Hepatocyte (in vitro differentiated cells): ENCODE data around the gene GALNTL6. TPM values are rescaled to one million over a fixed set of nuclear protein-coding genes. Genes with fewer than 3 reads are reported as not detected.

Source experiments
- DNase-seq: peaks from one replicate; pipeline ENCODE4 v3.0.0-alpha.2; 2016; ENCODE audit warnings: low spot score
- H2AFZ ChIP-seq: fragments of 200-600 bp; sonication (generic); 2 replicates; pipeline ENCODE4 v1.6.0; 2016; ENCODE audit warnings: antibody characterized with exemption, mild to moderate bottlenecking
- H3K27ac ChIP-seq: fragments of 200-600 bp; sonication (generic); 2 replicates; pipeline ENCODE4 v1.5.1; 2016; ENCODE audit warnings: mild to moderate bottlenecking
- H3K27me3 ChIP-seq: fragments of 200-600 bp; sonication (generic); 2 replicates; pipeline ENCODE4 v1.6.1; 2016
- H3K36me3 ChIP-seq: fragments of 200-600 bp; sonication (generic); replicated peaks from 2 replicates; pipeline ENCODE4 v1.5.1; 2016; ENCODE audit warnings: low read depth; ENCODE audit not compliant: insufficient read depth
- H3K4me1 ChIP-seq: fragments of 200-600 bp; sonication (generic); 2 replicates; pipeline ENCODE4 v1.5.1; 2016; ENCODE audit warnings: mild to moderate bottlenecking, moderate library complexity; ENCODE audit not compliant: insufficient read depth
- H3K4me2 ChIP-seq: fragments of 200-600 bp; sonication (generic); 2 replicates; pipeline ENCODE4 v1.6.0; 2016
- H3K4me3 ChIP-seq: fragments of 200-600 bp; sonication (generic); 2 replicates; pipeline ENCODE4 v1.5.1; 2016; ENCODE audit warnings: mild to moderate bottlenecking
- H3K79me2 ChIP-seq: fragments of 200-600 bp; sonication (generic); 2 replicates; pipeline ENCODE4 v1.6.0; 2017; ENCODE audit warnings: mild to moderate bottlenecking
- H3K9me2 ChIP-seq: fragments of 200-600 bp; sonication (generic); replicated peaks from 2 replicates; pipeline ENCODE4 v1.6.0; 2017; ENCODE audit warnings: mild to moderate bottlenecking; ENCODE audit not compliant: insufficient read depth
- H3K9me3 ChIP-seq: fragments of 200-600 bp; sonication (generic); 2 replicates; pipeline ENCODE4 v1.5.1; 2016; ENCODE audit warnings: low read depth, mild to moderate bottlenecking
- H4K20me1 ChIP-seq: fragments of 200-600 bp; sonication (generic); 2 replicates; pipeline ENCODE4 v1.6.0; 2016; ENCODE audit warnings: mild to moderate bottlenecking; ENCODE audit not compliant: insufficient read depth, poor library complexity, severe bottlenecking
- EZH2 ChIP-seq: fragments of 200-600 bp; sonication (generic); IDR thresholded peaks from 2 replicates; pipeline ENCODE4 v1.6.1; 2016; ENCODE audit warnings: antibody characterized with exemption, mild to moderate bottlenecking, borderline replicate concordance
- EZH2phosphoT487 ChIP-seq: fragments of 200-600 bp; sonication (generic); IDR thresholded peaks from one replicate; pipeline ENCODE4 v1.6.1; 2018; ENCODE audit warnings: antibody characterized with exemption, mild to moderate bottlenecking, low read depth, moderate library complexity; ENCODE audit not compliant: unreplicated experiment, severe bottlenecking
- WGBS: methylation state at CpG from one replicate; pipeline ENCODE4 v1.1.6; 2016; ENCODE audit warnings: low lambda C conversion rate; ENCODE audit errors: missing lambda C conversion rate; 5-methylcytosine and 5-hydroxymethylcytosine counted together
- polyA plus RNA-seq: library from polyadenylated mRNA; unstranded; fragments of >200 nt; fragmentation: Nextera tagmentation; extraction: Ambion mirVana; gene quantifications from 2 replicates; pipeline ENCODE4 v1.2.1, GENCODE V29; 2016
- total RNA-seq: library from RNA; depleted of rRNA; stranded (reverse); fragments of >200 nt; gene quantifications from 2 replicates; pipeline ENCODE4 v1.2.3, GENCODE V29; 2014
- TF ChIP-seq, protein P1 (sequence below): fragments of 200-600 bp; sonication (generic); IDR thresholded peaks from 2 replicates; pipeline ENCODE4 v1.5.1; 2016; ENCODE audit warnings: antibody characterized with exemption, mild to moderate bottlenecking; ENCODE audit not compliant: poor library complexity

The GALNTL6 gene
- total and polyA plus RNA-seq, 2 experiments from 2014 or later, result 0.53 to 0.74 TPM

DNA sequence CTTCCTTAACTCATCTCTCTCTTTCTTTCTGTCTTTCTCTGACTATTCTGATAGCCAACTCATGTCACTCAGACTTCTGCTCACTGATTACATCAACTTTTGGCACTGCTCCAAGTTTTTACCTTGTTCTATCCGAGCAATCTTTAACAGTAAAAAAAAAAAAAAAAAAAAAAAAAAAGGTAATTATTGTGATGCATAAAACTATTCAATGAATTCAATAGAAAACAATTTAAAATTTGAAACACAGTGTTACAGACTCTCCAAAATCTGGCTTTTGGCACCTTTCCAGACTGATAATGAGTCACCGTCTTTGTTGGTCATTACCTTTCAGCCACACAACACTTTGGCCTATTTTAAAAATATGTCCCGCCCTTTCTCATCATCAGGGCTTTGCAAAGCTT, 229.5 kb downstream of the GALNTL6 start:
- Histone ChIP-seq H3K36me3 (no peaks in the 10 kb centered on the region), H3K4me2 (no peak overlapping the region), H3K4me3 (no peak overlapping the region), H2AFZ (no peak overlapping the region), H3K79me2 (no peaks in the 10 kb centered on the region), H3K9me3 (no peaks in the 10 kb centered on the region), H3K9me2 (no peaks in the 10 kb centered on the region), H3K4me1 (no peaks in the 10 kb centered on the region), H4K20me1 (no peaks in the 10 kb centered on the region), H3K27me3 (no peaks in the 10 kb centered on the region), H3K27ac (no peak overlapping the region)
- WGBS, result 69% methylated on average over 3 of the region's 3 CpGs
- peak; percentile 51 for DNase-seq
- TF ChIP-seq EZH2 (no peak), EZH2phosphoT487 (no peak)
- TF ChIP-seq, protein P1, sequence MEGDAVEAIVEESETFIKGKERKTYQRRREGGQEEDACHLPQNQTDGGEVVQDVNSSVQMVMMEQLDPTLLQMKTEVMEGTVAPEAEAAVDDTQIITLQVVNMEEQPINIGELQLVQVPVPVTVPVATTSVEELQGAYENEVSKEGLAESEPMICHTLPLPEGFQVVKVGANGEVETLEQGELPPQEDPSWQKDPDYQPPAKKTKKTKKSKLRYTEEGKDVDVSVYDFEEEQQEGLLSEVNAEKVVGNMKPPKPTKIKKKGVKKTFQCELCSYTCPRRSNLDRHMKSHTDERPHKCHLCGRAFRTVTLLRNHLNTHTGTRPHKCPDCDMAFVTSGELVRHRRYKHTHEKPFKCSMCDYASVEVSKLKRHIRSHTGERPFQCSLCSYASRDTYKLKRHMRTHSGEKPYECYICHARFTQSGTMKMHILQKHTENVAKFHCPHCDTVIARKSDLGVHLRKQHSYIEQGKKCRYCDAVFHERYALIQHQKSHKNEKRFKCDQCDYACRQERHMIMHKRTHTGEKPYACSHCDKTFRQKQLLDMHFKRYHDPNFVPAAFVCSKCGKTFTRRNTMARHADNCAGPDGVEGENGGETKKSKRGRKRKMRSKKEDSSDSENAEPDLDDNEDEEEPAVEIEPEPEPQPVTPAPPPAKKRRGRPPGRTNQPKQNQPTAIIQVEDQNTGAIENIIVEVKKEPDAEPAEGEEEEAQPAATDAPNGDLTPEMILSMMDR, result no peak

DNA sequence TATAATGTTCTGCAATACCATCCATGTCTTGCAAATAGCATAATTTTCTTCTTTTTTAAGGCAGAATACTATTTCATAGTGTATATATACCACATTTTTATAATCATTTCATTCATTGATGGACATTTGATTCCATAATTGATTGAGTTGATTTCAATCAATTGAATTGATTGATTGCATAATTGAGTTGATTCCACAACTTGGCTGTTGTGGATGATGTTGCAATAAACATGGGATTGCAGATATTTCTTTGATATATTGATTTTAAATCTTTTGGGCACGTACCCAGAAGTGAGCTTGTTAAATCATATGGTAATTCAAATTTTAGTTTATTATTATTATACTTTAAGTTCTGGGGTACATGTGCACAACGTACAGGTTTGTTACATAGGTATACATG, 232.8 kb downstream of the GALNTL6 start:
- TF ChIP-seq, protein P1, result no peak
- TF ChIP-seq EZH2phosphoT487, result no peak
- TF ChIP-seq EZH2, result no peak
- H3K36me3 ChIP-seq, result no peaks in the 10 kb centered on the region
- 94% methylated on average over 2 of the region's 2 CpGs for WGBS
- no peaks in the 10 kb centered on the region for H4K20me1 ChIP-seq
- DNase-seq, result no peak
- no peak overlapping the region for H2AFZ ChIP-seq
- no peaks in the 10 kb centered on the region for H3K9me2 ChIP-seq
- no peak overlapping the region for H3K27ac ChIP-seq
- H3K4me2 ChIP-seq, result no peak overlapping the region
- no peak overlapping the region for H3K4me3 ChIP-seq
- H3K4me1 ChIP-seq, result no peaks in the 10 kb centered on the region
- H3K27me3 ChIP-seq, result no peaks in the 10 kb centered on the region
- H3K79me2 ChIP-seq, result no peaks in the 10 kb centered on the region
- H3K9me3 ChIP-seq, result no peaks in the 10 kb centered on the region

DNA sequence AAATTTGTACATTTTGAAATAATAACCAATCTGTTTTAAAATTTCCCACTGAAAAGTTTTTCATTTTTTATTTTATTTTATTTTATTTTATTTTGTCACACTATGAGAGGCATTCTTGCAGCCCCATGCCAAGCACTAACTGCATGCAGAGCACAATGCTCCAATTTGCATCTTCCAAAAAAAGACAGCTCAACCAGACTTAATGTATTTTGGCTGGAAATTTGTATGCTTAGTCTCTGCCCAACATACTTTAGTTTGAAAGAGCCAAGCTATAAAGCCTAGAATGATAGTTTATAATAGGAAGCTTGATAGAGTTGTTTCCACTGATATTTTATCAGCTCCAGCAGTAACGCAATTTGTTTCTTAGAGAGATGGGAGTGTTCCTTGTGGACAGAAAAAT, 235.5 kb downstream of the GALNTL6 start:
- Histone ChIP-seq H4K20me1 (no peaks in the 10 kb centered on the region), H3K27ac (no peak overlapping the region), H3K4me2 (no peak overlapping the region), H3K36me3 (no peaks in the 10 kb centered on the region), H3K27me3 (no peaks in the 10 kb centered on the region), H3K9me2 (no peaks in the 10 kb centered on the region), H2AFZ (no peak overlapping the region), H3K9me3 (no peaks in the 10 kb centered on the region), H3K4me1 (no peaks in the 10 kb centered on the region), H3K79me2 (no peaks in the 10 kb centered on the region), H3K4me3 (no peak overlapping the region)
- 67% methylated on average over 1 of the region's 1 CpG for WGBS
- no peak for DNase-seq
- no peak for TF ChIP-seq EZH2phosphoT487
- TF ChIP-seq, protein P1, result no peak
- no peak for TF ChIP-seq EZH2

DNA sequence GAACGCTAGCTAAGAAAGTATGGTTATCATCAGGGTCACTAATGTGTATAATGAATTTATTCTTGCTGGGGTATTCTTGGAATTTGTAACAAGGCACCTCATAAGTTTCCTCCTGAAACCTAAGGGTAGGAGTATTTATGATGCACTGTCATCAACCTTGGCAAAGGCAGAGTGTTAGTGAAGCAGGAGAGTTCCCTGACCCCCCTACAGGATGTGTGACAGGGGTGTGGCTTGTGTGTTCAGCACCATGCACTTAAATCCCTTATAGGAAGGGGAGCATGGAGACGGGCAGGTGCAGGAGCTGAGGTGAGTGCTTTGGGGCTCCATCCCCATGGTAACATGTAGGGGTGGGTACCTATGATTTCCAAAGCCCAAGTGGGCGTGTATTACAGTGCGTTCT, 237.7 kb downstream of the GALNTL6 start:
- Histone ChIP-seq H3K4me1 (no peaks in the 10 kb centered on the region), H3K27ac (no peak overlapping the region), H3K9me3 (no peaks in the 10 kb centered on the region), H3K4me2 (no peak overlapping the region), H2AFZ (no peak overlapping the region), H3K4me3 (no peak overlapping the region), H3K27me3 (no peaks in the 10 kb centered on the region), H4K20me1 (no peaks in the 10 kb centered on the region), H3K9me2 (no peaks in the 10 kb centered on the region), H3K36me3 (no peaks in the 10 kb centered on the region), H3K79me2 (no peaks in the 10 kb centered on the region)
- 90% methylated on average over 4 of the region's 4 CpGs for WGBS
- DNase-seq, result no peak
- TF ChIP-seq, protein P1, result no peak
- TF ChIP-seq EZH2phosphoT487 (no peak), EZH2 (no peak)
